GM19324 (cell line): ENCODE measurements around the gene SETD5.

Experiments used
- ATAC-seq: cut with Tn5 transposase; IDR thresholded peaks from one replicate; pipeline ENCODE4 v1.9.1; 2021; ENCODE audit warnings: mild to moderate bottlenecking, moderate library complexity; ENCODE audit not compliant: unreplicated experiment, low FRiP score

The SETD5 gene, protein sequence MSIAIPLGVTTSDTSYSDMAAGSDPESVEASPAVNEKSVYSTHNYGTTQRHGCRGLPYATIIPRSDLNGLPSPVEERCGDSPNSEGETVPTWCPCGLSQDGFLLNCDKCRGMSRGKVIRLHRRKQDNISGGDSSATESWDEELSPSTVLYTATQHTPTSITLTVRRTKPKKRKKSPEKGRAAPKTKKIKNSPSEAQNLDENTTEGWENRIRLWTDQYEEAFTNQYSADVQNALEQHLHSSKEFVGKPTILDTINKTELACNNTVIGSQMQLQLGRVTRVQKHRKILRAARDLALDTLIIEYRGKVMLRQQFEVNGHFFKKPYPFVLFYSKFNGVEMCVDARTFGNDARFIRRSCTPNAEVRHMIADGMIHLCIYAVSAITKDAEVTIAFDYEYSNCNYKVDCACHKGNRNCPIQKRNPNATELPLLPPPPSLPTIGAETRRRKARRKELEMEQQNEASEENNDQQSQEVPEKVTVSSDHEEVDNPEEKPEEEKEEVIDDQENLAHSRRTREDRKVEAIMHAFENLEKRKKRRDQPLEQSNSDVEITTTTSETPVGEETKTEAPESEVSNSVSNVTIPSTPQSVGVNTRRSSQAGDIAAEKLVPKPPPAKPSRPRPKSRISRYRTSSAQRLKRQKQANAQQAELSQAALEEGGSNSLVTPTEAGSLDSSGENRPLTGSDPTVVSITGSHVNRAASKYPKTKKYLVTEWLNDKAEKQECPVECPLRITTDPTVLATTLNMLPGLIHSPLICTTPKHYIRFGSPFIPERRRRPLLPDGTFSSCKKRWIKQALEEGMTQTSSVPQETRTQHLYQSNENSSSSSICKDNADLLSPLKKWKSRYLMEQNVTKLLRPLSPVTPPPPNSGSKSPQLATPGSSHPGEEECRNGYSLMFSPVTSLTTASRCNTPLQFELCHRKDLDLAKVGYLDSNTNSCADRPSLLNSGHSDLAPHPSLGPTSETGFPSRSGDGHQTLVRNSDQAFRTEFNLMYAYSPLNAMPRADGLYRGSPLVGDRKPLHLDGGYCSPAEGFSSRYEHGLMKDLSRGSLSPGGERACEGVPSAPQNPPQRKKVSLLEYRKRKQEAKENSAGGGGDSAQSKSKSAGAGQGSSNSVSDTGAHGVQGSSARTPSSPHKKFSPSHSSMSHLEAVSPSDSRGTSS (N-terminal part only)

DNA sequence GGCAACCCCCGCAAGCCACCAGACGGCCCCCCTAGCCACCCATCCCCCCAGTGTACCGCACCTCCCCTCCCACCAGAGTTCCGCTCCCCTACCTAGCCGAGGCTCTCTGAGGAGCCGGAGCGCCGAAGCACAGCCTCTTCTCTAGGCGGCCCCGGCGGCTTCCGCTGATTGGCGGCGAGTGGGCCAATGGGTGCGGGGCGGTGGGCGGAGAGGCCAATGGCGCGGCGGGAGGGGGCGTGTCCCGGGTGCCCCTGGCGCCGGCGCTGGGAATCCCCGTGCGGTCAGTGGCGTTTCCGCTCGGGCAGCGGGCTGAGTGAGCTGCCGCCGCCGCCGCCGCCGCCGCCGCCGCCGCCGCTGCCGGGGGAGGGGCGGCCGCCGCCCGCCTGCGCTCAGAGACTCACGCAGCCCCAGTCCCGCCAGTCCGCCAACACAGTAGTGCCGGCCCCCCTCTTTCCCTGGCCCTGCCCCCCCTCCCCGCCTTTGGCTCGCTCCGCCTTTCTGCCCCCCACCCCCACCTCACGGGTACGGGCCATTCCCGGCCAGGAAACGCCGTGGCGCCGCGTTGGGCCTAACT, at the start of gene SETD5:
Gene SETD5, plus strand, starts transcription at position 284 of the 574 bp plus-strand sequence. CDS start 31,324 bp downstream, outside the sequence.
- ATAC-seq: peak; percentile 61

DNA sequence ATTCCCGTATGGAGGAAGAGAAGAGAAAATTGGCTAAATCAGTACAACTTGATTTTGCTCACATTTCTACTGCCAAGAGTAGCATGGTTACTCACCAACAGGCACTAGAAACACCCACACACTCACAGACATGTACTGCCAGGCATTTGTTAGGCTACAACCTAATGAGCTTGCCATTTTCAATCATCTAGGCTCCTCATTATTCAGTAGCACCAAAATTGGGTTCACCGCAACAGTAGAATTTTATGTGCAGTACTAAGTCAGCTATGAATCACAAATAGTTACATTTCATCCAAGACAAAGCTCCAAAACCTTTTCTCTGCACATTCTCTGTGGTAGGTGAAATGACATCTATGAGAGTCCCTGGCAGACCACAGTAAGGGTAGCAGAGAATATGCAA, 49.5 kb upstream of the SETD5 start:
- no peak for ATAC-seq

DNA sequence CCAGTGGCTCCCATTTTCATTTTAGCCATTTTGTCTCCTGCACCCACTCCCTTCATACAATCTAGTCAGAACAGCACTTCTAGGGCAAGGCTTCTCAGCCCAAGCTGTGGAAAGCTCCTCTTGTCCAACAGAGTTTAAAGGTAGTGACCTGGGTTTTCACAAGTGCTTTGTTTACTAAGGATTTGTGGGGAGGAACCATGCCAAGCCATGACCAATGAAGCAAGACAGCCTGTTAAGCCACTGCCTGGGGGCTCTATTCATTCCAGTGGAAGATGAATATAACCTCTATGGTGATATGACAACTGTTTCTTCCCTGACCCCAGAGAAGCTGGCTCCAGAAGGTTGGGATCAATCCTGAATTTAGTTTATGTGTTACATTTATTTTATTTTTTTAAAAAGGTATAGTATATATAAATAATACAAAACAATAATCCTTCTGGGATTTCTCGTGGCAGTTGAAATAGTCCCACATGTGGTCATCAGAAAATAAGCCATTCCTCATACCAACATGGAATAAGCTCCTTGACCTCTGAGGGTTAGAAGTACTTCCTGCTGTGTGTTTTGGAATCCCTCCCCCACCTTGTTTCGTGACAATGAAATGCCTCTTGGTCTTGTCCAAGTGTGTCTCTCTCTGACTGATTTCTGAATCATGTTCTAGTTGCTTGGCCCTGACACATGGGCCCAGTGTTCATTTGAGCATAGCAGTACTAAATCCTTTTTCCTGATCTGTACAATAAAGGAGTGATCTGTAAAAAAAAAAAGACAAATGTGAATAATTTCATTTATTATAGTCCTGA, 47.9 kb upstream of the SETD5 start:
- no peak for ATAC-seq

DNA sequence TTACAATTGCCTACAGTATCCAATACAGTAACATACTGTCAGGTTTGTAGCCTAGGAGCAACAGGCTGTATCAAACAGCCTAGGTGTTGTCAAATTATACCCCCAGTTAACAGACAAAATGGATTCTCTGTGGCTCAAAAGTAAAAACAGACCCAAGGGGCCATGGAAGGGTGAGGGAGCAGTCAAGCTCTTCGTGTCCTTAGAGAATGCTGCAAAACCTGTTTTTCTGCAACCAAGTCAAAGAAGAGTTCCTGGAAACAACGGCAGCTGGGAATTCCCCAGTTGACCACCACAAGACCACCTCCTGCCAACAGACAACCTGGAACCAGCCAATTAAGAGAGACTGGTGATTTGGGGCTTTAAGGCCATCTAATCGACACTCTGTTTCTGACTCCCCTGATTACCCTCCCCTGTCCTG, 45.7 kb upstream of the SETD5 start:
- ATAC-seq: no peak

DNA sequence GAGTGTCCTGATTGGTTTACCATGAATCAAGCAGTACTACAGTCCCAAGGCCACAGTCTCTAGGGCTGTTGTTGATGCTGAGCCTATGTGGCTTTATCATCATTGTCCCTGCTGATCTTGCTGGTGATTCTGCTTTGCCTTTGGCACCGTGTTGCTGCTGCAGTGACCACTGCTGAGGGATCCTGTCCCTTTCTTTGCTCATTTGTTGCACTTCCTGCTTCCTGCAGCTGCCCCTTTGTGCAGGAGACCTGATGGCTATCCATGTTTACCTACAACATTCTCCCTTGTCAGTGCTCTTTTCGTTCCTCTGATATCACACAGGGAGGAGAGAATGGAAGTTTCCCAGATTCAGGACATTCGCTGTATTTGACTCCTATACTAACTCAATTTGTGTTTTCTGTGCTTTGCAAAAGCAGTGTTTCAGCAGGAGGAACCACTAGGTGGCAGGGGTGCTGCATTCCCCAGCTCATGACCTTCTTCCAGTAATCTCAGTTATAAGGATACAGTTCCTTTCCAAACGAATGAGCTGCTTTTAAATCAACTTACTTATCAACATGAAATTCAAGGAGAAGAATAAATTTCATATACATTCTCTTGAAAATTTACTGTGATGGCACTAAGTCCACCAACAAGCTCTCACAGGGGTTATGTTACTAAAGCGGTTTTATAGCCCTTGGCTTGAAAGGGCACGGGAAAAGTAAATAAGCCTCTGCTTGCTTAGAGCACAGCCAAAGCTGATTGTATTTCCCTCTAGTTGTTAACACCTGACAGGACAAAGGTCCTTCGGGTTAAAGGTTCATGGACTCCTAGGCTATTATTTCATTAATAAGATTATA, 44.3 kb upstream of the SETD5 start:
- no peak for ATAC-seq

DNA sequence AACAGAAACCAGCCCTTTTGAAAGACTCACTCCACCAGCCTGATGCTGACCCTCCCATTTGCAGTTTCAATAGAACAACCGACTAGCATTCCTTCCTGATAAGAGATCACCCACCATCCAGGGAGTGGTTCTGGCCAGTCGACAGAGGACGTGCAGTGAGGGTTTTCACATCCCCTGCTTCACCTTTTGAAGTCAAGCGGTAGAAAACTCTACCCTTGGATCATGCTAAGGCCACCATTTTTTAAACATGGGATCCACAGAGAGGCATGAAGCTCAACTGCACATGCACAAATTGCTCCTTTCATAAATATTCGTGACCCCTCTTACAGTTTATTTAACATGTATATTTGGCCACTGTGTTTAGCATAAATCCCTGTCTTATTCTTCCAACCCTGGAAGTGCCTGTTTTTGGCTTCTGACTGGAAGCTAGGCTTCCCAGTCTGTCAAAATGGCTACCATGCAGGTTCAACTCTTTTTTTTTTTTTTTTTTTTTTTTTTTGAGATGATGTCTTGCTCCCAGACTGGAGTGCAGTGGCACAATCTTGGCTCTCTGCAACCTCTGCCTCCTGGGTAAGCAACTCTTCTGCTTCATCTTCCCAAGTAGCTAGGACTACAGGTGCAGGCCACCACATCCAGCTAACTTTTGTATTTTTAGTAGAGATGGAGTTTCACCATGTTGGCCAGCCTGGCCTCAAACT, 35.6 kb upstream of the SETD5 start:
- ATAC-seq: no peak

DNA sequence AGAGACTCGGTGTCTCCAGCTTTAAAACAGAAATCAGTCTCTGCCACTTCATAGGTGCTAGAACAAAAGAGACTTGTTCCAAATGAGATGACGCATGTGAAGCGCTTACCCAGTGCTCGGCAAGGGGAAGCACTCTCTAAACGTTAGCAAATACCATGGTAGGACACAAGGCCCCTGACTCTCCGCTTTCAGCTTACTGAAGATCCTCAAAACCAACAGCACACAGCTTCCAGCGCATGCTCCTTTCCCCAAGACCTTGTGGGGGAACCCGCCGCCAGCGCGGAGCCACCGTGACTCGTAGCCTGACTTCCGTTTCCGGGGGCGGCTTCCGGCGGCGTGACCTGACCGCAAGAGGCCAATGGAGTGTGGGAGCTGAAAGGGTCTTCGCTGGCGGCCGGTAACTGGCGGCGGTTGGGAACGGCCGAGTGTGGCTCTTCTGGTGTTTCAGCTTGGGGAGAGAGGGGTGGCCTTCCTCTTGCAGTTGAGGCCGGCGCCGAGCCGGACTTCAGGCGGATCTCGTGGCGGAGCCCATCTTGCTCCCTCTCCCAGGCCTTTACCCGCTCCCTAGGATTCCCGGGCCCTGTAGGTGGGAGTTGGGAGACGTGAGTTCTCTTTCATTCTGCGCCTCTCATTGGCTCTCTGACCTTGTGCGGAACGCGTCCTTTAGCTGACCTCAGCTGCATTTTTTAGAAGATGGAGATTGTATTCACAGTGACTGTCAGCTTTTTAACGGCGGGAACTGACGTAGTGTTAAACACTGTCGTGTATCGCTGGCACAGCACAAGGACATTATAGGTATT, 34.5 kb upstream of the SETD5 start, which contains the start of gene THUMPD3:
Gene THUMPD3, plus strand, starts transcription at position 324 of the 800 bp plus-strand sequence. CDS start 2,015 bp downstream, outside the sequence.
- peak; percentile 97 for ATAC-seq

DNA sequence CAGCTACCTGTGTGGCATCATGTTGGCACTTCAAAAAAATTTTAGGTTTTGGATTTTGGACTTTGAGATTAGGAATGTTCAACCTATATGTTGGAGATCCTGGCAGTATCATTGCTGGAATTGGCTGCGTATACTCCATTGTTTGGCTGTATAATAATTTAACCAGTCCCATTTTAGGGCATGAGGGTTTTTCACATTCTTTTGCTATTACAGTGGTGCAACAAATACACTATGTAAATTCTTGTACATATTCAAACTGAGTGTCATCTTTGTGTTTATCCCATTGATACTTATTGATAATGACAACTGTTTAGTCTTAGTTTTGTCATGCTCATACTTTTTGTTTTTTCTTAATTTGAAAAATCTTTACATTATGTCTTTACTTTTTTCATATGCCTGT, 27.9 kb upstream of the SETD5 start:
- ATAC-seq: no peak

DNA sequence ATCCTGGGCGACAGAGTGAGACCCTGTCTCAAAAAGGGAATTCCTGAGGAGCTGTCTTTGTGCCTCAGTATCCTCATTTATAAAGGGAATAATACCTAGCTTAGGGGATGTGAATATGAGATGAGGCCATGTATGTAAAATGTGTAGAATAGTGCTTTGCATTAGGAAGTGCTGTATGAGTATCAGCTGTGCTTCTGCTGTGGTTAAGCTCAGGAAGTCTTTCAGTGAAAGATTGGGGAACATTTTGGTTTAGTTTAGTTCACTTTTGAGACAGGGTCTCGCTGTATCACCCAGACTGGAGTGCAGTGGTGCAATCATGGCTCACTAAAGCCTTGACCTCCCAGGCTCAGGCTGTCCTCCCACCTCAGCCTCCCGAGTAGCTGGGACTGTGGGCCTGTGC, 23.9 kb upstream of the SETD5 start:
- ATAC-seq: no peak

DNA sequence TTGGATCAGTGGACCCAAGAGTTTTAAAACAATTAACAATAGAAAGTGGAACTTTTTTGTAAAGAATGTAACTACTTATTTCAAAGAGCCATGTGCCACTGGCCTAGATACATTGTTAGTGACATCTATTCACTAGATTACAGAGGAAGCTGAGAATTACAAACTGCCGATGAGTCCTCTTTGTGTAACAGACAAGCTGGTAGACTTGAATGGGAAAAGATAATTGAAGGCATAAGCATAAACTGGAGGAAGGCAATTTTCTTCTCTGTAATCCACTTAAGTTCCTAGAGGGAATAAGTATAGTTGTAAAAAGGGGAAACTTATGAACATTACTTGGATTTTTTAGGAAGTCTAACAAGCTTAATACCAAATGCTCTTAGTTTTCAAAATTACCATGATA, 19.4 kb upstream of the SETD5 start:
- no peak for ATAC-seq

DNA sequence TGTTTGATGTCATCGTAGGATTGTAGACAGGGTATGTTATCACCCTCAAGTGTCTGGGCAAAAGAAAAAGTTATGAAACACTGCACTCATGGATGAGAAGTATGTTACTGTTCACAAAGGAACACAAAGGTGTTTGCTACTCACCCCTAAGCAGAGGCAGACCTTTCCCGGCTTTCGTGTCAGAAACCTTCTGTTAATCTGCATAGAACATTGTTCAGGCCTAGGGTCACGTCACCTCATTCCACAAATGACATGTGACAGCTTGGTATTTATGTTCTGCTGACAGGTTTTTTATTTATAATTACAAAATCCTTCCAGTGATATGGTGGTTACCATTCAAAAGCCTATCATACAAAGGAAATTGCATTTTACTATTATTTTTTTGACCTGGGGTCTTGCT, 18.1 kb upstream of the SETD5 start:
- ATAC-seq: no peak

DNA sequence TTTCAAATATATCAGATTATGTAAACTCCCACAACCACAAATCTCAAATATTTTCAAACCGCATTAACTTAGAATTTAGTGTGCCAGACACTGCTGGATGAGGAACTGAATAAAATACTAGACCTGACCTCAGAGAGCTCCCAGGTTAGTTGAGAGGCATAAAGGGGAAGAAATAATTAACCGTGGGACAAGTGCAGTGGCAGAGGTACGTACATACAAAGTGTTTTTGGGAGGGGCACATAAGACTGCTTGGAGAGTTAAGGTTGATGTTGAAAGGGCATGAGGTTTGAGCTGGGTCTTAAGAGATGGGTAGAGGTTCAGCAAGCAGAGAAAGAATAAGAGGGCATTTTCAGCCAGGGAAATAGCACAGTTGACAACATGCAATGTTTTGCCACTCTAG, 17.4 kb upstream of the SETD5 start:
- no peak for ATAC-seq

DNA sequence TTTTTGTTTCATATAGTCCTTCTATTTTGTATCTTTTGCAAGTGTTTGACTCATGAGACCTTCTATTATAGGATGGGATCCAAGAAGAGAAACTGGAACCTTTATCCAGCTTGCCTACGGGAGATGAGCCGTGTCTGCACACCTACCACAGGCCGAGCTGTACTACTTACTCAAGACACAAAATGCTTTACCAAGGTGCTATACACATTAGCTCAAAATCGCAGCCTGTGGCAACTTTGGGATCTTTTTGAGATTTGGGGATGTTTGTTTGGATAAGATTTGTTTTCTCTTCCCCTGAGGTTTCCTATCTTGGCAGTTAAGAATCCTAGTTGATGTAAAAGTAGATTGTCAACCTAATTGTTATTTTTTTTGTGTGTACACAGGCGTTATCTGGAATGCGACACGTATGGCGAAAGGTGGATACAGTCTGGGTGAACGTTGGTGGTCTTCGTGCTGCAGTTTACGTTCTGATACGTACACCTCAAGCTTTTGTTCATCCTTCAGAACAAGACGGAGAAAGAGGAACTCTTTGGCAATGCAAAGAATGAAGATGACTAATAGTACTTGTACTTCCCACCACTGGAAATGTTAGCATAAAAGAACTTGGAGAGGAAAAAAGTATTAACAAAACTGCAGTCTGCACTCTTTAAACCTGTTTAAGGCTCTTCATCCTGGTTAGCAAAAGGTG, 13.1 kb upstream of the SETD5 start:
- ATAC-seq: no peak

DNA sequence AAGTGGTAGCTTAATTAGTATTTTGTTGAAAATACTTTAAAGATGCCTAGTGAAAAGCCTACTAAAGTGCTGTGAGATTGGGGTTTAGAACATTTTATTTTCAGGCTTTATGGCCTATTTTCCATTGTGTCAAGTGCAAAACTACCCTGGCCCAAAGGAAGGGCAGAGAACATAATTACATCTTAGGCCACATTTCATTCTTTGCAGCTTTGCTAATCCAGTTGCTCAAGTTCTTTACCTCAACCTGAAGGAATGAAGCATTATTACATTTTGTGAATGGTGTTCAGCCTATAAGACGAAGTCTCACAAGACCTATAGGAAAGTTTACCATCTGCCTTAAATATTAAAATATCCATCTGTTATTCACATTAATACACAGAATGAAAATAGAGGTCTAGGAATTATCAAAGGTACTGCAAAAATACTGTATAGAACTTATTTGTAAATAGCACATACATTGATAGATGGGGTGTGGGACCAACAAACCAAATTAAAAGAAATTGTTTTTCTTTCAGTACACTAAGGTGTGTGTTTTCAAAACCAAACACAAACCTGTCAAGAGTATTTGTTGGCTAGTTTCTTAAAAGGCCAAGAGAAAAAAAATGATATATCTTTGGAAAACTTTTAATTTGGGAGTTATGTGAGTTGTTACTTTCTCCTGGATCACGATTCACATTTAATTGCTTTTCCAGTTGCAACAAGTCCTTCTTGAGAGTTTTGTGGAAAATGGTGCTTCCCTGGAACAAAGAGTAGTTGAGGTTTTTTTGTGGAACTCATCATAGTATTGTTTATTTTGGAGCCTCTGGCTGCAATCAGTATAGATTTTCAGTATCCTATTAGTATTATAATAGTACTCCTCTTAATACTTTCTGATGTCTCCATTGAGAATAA, 12.0 kb upstream of the SETD5 start:
- no peak for ATAC-seq

DNA sequence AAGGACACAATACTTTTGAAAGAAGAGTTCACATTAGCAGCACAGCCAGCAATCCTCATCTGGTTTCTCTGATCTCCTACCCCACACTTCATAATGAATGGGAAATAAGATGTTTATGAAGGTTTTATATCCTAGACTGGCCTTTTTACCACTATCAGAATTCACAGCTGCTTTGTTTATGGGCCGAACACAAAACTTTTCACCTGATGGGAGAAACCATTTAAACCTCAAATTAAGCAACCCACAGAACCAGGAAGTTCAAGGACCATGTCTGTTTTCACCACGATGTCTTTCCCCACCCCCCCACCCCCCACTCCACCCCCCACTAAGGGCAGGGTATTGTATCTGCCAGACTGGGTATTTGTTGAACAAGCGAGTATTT, 11.3 kb upstream of the SETD5 start:
- ATAC-seq: no peak
